NCI-H1694 (cell line): ENCODE data around the gene EXOG.

Source experiments
- DNase-seq: peaks from one replicate; lab custom pipeline; 2025; lab: John Stamatoyannopoulos, UW

Gene EXOG

GRCh38 chr3:38496131-38496910, at the start of gene EXOG:
Gene EXOG (plus strand): TSS chr3:38496340. CDS start chr3:38496368, 28 bp downstream.
- DNase-seq: peak; percentile 54

DNA sequence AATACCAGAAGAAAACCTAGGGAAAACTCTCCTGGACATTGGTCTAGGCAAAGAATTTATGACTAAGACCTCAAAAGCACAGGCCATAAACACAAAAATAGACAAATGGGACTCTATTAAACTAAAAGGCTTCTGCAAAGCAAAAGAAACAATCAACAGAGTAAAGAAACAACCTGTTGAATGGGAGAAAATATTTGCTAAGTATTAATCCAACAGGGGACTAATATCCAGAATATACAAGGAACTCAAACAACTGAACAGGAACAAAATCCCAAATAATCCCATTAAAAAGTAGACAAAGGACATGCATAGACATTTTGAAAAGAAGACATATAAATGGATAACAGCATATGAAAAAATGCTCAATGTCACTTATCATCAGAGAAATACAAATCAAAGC, 49.3 kb upstream of the EXOG start:
- no peak for DNase-seq

- DNase-seq: no peak
These were observed 45.3 kb upstream of the EXOG start for GRCh38 chr3:38450853-38451252.

DNA sequence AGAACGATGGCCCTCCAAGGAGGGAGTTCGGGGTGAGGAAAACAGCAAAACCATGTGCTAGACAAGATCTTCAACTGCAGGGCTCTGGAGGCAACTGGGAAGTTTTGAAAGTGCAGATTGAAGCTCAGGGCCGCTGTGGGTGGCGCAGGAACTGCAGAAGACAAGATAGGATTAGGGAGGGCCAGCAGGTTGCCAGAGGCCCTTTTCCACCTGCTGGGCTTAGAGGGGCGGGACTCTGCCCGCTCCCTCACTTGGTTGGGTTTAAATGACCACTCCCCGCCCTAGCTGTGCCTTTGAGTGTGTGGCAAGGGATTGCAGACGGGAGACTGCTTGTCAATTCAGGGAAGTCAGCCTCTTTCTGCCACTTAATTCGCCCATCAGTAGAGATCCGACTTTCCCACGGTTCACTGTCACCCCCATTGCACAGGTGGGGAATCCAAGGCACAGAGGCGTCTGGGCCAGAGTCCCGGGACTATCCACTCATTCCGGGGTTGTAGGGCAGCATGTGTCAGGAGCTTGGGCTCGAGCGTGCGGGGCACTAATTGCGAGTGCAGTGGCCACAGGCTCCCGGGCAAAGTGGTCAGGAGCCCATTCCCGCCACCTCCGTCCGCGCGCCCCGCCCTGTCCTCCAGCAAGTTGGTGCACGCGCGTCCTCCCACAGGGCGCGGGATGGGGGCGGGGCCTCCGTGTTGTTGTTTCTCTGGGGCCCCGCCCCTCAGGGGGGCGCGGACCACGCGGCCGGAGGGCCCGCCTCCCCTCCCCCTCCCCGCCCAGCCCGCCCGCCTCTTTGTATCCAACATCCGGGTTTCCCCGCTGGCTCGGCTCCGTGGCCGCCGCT, 42.8 kb upstream of the EXOG start, which contains the start of gene ACVR2B:
ACVR2B (plus strand) TSS at position 816 of the 838 bp plus-strand sequence. CDS start 433 bp downstream, outside the sequence.
- DNase-seq: peak; percentile 0

DNA sequence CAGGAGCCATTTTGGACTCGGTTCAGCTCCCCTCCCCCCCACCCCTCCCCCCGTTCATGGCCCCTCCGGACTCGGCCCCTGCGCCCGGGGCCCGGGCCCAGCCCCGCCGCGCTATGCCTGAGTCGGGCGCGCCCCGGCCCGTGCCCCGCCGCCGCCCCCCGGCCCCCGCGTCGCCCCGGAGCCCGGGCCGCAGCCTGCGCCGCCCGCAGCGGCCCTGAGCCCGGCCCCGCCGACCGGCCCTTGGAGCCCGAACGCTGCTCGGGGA, 42.3 kb upstream of the EXOG start:
- DNase-seq: no peak

- no peak for DNase-seq
These were observed 41.8 kb upstream of the EXOG start for GRCh38 chr3:38454178-38454883.

DNA sequence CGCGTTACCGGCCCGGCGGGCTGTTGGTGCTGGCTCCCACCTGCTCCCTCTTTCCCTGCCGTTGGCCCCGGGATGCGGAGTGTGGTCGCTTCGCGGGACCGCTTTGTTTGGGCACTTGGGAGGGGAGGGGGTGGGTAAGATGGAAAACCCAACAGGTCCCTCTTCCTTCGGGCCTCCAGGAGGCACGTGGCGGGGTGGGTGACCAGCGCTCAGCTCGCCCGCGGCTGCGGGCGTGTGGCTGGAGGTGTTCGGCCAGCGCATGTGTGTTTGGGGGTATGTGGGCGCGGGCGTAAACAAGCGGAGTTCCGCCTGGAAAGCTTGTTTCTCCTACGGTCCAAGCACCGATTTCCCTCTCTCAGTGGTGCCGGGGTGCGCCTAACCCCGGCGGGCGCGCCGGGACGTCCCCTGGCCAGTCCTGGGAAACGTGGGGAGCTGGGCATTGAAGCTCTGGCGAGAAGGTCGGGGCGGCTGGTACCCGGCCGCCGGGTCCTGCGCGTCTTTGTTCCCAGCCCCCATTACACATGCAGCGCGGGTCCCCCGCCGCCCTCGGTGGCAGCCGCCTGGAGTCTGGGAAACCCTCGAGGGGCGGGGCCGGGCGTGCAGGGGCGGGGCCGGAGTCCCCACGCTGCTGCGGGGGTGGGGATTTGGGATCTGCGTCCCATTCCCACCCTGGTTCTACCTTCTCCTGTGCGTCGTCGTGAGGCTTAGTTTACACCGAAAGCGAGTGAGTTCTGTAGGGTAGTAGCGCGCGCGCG, 41.1 kb upstream of the EXOG start:
- peak; percentile 56 for DNase-seq

GRCh38 chr3:38455639-38456430, 40.3 kb upstream of the EXOG start:
- no peak for DNase-seq

GRCh38 chr3:38457111-38458003, 38.8 kb upstream of the EXOG start:
- DNase-seq: no peak

DNA sequence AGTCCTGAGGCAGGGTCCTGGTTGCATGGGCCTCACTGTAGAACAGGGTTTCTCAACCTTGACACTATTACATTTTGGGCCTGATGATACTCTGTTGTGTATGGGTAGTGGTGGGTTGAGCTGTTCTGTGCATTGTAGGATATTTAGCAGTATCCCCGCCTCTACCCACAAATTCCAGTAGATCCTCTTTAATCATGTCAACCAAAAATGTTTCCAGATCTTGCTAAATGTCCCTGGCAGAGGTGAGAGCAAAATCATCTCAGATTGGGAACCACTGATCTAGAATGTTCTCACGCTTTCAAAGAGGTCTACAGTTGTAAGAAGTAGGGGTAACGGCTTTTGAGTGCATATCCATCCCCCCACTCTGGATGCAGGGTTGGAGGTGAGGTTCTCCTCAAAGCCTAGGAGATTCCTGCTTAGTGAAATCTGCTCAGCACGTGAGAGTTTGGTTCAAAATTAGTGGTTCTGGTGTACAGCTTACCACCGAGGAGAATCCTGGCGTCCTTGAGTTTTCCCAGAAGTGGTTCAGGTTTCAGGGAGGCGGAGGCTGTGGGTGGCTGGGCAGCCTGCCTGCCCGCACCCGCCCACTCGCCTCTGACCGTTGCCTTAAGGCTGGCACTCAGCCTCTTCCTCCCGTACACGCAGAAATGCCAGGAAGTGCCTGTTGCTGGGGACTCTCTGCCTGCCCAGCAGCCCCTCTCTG, 37.2 kb upstream of the EXOG start:
- DNase-seq: no peak

DNA sequence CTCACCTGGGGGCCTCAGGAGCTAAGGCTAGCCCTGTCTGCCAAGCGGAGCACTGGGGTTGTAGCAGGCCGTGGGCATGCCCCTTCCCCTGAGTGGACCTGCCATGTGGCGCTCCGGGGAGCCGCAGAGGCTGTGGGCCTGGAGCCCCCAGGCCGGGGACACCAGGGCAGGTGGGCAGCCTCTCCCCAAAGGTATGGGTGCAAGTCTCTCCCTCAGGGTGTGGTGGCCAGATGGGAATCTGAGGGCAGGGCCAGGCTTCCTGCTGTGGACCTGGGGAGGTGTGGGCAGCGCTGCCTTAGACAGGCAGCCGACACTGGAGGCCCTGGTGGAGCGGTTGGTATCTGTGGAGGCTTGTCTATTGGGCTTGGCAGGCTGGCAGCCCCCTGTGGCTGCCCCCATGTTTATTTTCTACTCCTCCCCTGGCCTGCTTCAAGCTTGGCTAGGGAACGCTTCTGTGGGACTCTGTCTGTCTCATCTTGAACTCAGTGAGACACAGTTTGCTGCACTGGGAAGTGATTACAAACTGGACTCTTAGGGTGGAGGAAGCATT, 36.6 kb upstream of the EXOG start:
- DNase-seq: no peak

DNA sequence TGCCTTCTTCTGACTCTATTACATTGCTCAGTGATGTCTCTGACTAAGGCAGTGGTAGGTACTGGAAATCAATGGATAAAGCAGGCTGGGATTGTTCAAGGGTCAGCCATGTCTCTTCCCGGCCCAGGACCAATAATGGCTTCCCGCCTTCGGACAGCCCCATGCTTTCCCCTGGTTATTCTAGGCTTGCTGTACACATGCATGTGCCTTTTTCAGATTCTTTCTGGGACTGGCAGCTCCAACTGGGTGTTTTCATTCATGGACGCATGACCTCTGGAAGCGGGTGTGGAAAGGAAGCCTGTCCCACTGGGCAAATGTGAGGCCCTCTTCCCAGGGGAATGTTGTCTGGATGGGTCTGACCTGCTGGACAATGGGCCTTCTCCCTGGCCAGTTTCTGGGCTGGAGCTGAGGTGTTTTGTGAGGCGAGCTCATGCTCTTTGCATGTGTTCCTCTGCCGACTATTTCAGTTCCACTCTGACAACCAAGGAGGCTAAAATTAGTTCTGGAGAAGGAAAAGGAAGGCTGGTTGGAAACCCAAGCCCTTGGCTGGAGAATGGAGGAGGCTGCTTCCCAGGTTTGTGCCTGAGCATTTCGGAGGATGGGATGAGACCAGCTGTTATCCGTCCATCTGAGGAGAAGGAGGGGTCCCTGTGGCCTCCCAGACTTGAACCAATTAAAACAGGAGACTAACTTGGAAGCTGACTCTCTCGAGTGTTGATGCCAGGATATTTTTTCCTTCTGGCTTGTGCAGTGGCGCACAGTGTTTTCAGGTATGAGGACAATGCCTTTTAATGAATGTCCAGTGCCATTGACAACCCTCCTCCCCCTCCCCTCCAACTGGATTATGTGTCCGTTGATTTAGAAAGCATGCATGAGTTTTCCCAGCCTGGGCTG, 35.5 kb upstream of the EXOG start:
- DNase-seq: no peak

- DNase-seq: no peak
These were observed 30.5 kb upstream of the EXOG start for GRCh38 chr3:38465588-38466154.

- no peak for DNase-seq
These were observed 27.4 kb upstream of the EXOG start for GRCh38 chr3:38468765-38469164.

GRCh38 chr3:38469852-38470251, 26.3 kb upstream of the EXOG start:
- no peak for DNase-seq

- DNase-seq: no peak
These were observed 24.8 kb upstream of the EXOG start for GRCh38 chr3:38471260-38471857.

- no peak for DNase-seq
These were observed 23.8 kb upstream of the EXOG start for GRCh38 chr3:38472342-38472741.
